T47D (cell line): ENCODE data around the gene YES1.
"Not testable (repeated sequence)": the region's sequence is repeated elsewhere in the genome, so short reads cannot be mapped to it uniquely, and the experiment has no call there.

Source experiments
- DNase-seq, 2 experiments: peaks; one replicate each; pipeline versions ENCODE4 v3.0.0 to v3.0.0-alpha.2; 2011 to 2012; ENCODE audit warnings: low read depth in 1 of 2, low spot score in 1 of 2
- JUND ChIP-seq: IDR thresholded peaks from 2 replicates; pipeline ENCODE4 v1.6.1; 2012; ENCODE audit warnings: low read depth
- in situ Hi-C: cut with HindIII; loops from 2 replicates; pipeline ENCODE4 v1.10.0; 2016; ENCODE audit warnings: low sequenced_read_pairs, low pct_unique_long_range_greater_than_20kb

Gene YES1

DNA sequence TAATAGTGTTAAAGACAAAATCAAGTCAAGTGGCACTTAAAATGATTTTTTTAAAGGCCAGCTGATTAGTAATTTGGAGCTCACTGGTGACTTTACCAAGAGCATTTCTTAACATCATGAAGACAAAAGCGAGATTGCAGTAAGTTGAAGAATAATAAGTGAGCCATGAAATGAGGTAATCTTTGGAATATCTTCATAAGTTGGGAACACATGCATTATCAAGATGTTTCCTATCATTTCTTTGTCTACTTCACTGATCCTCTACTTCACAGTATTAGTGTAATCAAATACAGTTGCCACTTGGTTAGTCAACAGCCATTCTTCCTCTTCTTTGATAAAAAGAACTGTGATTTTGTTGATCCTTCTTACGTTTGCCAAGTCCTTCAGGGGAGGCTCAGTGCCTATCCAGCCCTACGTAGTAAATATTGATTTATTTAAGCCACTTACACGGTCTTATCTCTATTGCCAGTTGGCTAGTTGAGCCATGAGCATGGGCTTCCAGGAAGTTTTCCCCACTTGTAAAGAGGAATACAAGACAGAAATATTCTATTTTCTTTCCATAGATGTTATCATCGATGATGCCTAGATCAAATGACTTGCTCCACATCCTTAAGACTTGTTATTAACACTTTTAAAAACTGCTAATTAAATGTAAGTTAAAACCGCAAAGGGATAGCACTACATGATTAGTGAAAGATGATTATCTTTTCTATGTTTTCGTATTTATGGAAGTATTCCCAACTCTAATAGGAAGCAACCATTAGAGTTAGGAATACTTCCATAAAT, 46.1 kb downstream of the YES1 start:
- no peak for DNase-seq
- in situ Hi-C loops, result no loop called here
- TF ChIP-seq JUND, result no peak

DNA sequence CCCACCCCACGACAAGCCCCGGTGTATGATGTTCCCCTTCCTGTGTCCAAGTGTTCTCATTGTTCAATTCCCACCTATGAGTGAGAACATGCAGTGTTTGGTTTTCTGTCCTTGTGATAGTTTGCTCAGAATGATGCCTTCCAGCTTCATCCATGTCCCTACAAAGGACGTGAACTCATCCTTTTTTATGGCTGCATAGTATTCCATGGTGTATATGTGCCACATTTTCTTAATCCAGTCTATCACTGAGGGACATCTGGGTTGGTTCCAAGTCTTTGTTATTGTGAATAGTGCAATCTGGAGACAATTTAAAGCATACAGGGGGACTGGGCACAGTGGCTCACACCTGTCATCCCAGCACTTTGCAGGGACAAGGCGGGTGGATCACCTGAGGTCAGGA, 52.2 kb downstream of the YES1 start:
- in situ Hi-C loops, DNase-seq: not testable (repeated sequence)

DNA sequence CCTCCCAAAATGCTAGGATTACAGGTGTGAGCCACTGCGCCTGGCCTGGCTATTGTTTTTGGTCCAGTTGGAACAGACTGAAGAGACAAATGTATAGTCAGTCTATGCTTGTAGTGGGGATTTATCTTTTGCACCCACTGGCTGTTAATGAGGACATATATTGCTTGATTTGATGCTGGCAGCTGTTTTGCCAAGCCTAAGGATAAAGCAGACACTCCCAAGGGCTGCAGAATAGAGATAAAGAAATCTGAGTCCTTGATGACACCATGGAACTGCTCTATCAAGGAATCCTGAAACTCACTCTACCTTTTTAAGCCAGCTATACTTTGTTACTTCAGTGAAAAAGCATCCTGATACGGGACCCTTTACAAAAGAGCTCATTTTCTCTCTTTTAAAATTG, 56.5 kb downstream of the YES1 start:
- no peak for TF ChIP-seq JUND
- DNase-seq, result no peak
- in situ Hi-C loops, result no loop called here

DNA sequence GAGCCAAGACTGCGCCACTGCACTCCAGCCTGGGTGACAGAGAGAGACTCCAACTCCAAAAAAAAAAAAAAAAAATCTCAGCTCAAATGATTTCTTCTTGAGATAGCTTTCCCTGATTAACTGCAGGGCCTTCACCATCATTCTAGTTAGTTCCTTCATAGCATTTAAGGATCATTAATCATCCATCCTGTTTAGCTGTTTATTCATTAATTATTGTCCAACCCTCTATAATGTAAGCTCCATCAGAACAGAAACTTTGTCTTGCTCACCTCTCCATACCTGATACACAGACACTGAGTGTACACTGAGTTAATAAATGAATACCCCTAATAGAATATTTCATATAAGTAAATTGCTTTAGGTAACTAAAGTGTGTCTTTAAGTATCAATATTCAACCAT, 57.4 kb downstream of the YES1 start:
- in situ Hi-C loops, result no loop called here
- no peak for DNase-seq
- no peak for TF ChIP-seq JUND

DNA sequence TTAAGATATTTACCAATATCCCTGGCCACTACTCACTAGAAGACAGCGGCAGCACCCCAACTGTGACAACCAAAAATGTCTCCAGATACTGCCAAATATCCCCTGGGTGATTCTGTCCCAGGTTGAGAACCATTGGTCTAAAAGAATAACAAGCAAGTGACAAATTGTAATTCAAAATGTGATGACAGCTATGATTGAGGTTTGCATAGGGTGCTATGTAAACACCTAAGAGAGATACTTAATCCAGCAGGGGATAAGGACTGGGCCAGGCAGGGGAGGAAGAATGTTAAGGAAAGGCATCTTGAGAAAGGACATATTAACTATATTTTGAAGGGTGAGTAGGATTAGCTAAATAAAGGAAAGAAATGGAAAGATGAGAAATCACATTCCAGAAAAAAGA, 61.6 kb downstream of the YES1 start:
- no peak for TF ChIP-seq JUND
- DNase-seq, result no peak
- in situ Hi-C loops, result no loop called here

DNA sequence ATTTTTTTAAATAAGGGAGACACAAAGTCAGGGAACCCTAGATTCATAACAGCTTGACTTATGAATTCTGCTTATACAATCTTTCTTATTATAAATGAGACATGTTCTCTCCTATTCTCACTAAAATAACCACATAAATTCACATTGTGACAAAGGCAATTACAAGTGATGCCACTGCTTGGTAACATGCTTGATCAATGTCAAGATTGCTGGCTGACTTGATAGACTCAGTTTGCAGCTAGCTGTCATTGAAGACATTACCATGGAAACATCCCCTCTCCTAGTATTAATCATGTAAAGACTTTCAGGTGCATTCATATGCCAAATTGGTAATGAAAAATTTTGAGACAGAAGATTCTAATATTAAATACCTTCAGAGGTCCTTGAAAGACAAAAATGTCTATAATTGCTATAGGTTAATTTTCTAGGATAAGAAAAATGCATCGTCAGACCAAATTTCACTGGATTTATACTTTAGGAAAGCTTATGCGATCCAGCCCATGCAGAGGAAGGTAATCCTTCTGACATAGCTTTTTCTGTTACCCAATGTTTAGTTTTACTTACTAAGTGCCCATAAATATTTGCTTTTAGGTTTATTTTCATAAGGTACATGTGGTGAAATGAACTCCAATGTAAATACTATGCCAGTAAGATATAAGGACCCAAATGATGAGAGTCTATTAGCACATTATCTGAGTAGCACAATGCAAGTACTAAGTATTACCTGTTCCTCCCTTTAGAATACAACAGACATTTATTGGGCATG, 67.0 kb downstream of the YES1 start:
- DNase-seq, result no peak
- TF ChIP-seq JUND, result no peak
- in situ Hi-C loops, result no loop called here

DNA sequence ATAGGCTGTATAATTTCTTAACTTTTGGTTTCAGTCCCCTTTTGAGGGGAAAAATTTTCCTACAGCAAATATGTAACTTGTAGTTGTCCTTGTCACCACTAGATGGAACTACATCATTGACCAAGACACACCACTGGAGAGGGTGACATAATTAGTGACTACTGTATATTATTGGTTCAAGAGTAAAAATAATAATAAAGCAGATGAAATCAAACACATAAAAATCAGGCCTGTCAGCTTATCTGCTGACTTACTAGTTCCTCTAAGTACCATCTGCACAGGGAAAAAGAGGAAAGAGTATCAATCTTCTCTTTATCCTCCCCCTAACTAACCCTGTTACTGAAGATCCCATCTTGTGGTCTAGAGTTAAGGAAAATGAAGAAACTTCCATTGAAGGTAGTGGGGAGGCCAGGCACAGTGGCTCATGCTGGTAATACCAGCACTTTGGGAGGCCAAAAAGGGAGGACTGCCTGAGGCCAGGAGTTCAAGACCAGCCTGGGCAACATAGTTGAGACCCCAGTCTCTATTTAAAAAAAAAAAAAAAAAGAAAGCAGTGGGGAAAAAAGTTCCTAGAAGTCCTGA, 70.0 kb downstream of the YES1 start:
- no peak for TF ChIP-seq JUND
- in situ Hi-C loops, result no loop called here
- peak; percentile 23 to 53 for DNase-seq

DNA sequence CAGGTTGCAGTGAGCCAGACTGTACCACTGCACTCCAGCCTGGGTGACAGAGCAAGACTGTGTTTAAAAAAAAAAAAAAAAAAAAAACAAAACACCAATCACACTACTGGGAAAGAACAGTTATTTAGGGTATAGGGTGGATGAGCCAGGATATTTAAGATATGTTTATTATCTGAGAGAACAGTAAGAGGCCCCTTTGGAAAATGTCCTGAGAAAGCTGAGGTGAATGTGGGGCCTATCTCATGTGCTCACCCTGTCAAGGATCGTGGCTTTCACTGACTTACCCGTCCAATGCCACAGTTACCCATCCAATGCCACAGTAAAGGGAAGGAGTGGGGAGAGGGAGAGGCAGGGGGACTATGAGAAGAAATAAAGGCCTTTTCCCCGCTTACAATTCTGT, 79.7 kb downstream of the YES1 start:
- in situ Hi-C loops, result no loop called here
- no peak for DNase-seq
- no peak for TF ChIP-seq JUND

DNA sequence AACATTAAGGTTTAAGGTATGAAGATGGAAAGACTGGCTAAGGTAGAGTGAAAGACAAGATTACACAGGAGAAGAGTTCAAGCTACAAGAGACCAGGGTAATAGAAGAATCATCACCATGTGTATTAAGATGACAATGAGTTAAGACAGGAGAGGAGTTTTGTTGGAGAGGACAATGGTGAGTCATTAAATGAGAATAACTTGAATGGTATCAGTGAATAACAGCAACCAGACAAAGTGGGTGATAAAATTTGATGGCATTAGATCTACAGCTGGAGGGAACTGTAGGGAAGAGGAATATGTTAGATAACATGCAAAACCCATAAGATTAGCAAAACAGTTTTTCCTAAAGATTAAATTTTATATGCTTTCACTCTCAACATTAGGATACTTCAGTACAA, 80.9 kb downstream of the YES1 start:
- no peak for TF ChIP-seq JUND
- in situ Hi-C loops, result no loop called here
- no peak for DNase-seq

DNA sequence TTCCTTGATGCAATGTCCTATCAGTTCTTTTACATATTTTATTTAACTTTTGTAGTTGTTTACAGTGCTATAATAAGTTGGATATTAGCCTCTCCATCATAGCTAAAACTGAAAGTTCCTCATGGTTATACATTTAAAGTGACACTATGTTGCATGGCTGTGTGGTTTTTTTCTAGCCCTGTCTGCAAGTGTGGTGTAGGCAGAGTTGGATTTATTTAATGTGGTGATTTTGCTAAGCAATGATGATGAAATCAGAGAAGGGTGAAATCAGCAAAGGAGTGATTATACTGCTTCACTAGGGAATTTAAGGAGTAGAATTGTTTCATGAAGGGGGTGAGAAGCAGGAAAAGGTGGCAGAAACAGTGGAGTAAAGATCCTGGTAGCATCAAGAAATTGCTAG, 81.3 kb downstream of the YES1 start:
- TF ChIP-seq JUND, result no peak
- in situ Hi-C loops, result no loop called here
- no peak for DNase-seq

DNA sequence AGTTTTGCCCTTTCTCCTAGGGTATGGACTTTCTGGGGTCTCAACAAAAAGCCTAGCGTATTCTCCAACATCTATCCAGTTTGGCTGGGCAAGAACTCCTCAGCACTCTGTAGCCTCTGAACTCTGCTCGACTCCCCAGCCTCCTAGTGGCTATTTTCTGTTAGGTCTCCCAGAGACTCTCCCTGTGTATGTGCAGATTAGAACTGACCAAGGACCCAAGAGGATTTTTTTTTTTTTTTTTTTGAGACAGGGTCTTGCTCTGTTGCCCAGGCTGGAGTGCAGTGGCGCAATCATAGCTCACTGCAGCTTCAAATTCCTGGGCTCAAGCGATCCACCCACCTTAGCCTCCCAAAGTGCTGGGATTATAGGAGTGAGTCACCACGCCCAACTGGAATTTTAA, 81.9 kb downstream of the YES1 start:
- in situ Hi-C loops, result not testable (repeated sequence)
- peak; percentile 9 to 41 for DNase-seq

DNA sequence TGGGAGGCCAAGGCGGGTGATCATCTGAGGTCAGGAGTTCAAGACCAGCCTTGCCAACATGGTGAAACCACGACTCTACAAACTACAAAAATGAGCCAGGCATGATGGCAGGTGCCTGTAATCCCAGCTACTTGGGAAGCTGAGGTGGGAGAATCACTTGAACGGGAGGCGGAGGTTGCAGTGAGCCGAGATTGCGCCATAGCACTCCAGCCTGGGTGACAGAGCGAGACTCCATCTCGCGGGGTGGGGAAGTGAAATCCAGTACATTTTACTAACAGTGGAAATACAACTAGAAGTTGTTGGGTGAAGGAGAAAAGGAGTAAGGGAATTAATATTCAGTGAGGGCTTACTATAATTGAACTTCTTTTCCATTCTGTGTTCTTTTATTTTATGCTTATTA, 86.4 kb downstream of the YES1 start:
- in situ Hi-C loops, result no loop called here
- TF ChIP-seq JUND, result no peak
- DNase-seq, result no peak

DNA sequence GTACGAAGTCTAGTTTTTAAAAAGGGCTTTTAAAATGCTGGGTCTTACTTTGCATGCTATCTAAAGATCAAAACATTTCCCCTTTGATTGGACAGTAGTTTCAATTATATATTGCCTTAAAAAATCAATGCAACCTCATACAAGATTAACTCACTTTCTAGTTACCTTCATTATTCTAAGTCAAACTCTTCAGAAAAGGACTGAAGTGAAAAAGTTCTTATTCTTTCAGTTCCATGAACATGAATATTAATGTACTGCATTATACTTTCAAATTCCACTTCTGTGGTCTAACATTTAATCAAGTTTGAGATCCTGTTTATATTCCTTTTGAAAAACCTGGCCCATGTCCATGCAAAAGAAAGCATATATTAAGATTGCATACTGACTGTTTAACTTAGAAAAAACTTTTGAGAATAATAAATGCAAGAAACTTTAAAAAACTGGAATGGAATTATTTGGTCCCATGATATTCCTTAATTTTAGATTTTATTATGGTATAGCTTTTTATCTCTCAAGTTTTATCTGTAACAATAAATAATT, 88.4 kb downstream of the YES1 start:
- no peak for TF ChIP-seq JUND
- in situ Hi-C loops, result no loop called here
- DNase-seq, result no peak

DNA sequence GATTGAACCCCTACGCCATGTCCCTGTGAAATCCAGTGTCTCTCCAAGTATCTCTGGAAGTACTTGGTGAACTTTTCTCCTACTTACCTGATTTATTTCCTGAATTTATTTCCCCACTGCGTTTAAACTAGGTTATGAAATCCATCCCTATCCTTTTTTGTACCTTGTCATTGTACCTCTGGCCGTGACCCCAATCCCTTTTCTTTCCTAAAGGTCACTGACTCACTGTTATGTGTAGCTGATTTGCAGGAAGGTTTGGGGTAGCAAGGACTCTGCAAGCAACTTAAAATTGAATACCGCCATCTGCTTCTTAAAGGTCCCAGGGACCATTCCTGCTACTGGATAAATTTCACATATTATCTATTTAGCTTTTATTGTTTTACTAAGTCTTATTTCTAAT, 95.0 kb downstream of the YES1 start:
- TF ChIP-seq JUND, result no peak
- in situ Hi-C loops, result no loop called here
- DNase-seq, result no peak
